ENCODE results near the gene ABCC1. TPM values are rescaled to one million over a fixed set of nuclear protein-coding genes. Genes with fewer than 3 reads are reported as not detected.

The ABCC1 gene
- total RNA-seq, 1 donor from 2014 or later: 47.9 TPM

- peaks cover 88% of the 10 kb centered on the region for H3K4me1 Mint-ChIP-seq (ENCODE audit: low read depth)
- H3K36me3 Mint-ChIP-seq (ENCODE audit: low read depth): peaks cover 31% of the 10 kb centered on the region
- no peak overlapping the region for H3K4me3 Mint-ChIP-seq (ENCODE audit: unreplicated experiment)
- H3K27ac Mint-ChIP-seq (ENCODE audit: unreplicated experiment): no peak overlapping the region
- no peak for TF ChIP-seq CTCF (IDR thresholded peaks at IDR 0.05)
- H3K9me3 Mint-ChIP-seq (ENCODE audit: low read depth): no peaks in the 10 kb centered on the region
- DNase-seq (ENCODE audit: low spot score): no peak
- H3K27me3 Mint-ChIP-seq (ENCODE audit: low read depth): no peaks in the 10 kb centered on the region
Measured at GRCh38 chr16:16018705-16019104, 69.3 kb downstream of the ABCC1 start.

- no peak for DNase-seq (ENCODE audit: low spot score)
- no peaks in the 10 kb centered on the region for H3K27me3 Mint-ChIP-seq (ENCODE audit: low read depth)
- no peak overlapping the region for H3K4me3 Mint-ChIP-seq (ENCODE audit: unreplicated experiment)
- TF ChIP-seq CTCF (IDR thresholded peaks at IDR 0.05): no peak
- peaks cover 90% of the 10 kb centered on the region for H3K4me1 Mint-ChIP-seq (ENCODE audit: low read depth)
- H3K9me3 Mint-ChIP-seq (ENCODE audit: low read depth): no peaks in the 10 kb centered on the region
- H3K27ac Mint-ChIP-seq (ENCODE audit: unreplicated experiment): peak overlapping the region; percentile 75
- peaks cover 31% of the 10 kb centered on the region for H3K36me3 Mint-ChIP-seq (ENCODE audit: low read depth)
Measured at GRCh38 chr16:16019488-16019887, 70.1 kb downstream of the ABCC1 start.

GRCh38 chr16:16020291-16020690 lies 70.9 kb downstream of the ABCC1 start:
- H3K4me1 Mint-ChIP-seq (ENCODE audit: low read depth): peaks cover 90% of the 10 kb centered on the region
- H3K27ac Mint-ChIP-seq (ENCODE audit: unreplicated experiment): peak overlapping the region; percentile 75
- peaks cover 29% of the 10 kb centered on the region for H3K36me3 Mint-ChIP-seq (ENCODE audit: low read depth)
- H3K27me3 Mint-ChIP-seq (ENCODE audit: low read depth): no peaks in the 10 kb centered on the region
- H3K4me3 Mint-ChIP-seq (ENCODE audit: unreplicated experiment): no peak overlapping the region
- H3K9me3 Mint-ChIP-seq (ENCODE audit: low read depth): no peaks in the 10 kb centered on the region
- TF ChIP-seq CTCF (IDR thresholded peaks at IDR 0.05): no peak
- DNase-seq (ENCODE audit: low spot score): no peak

- DNase-seq (ENCODE audit: low spot score): no peak
- H3K4me1 Mint-ChIP-seq (ENCODE audit: low read depth): peaks cover 92% of the 10 kb centered on the region
- H3K36me3 Mint-ChIP-seq (ENCODE audit: low read depth): peaks cover 29% of the 10 kb centered on the region
- no peaks in the 10 kb centered on the region for H3K9me3 Mint-ChIP-seq (ENCODE audit: low read depth)
- no peak for TF ChIP-seq CTCF (IDR thresholded peaks at IDR 0.05)
- peak overlapping the region; percentile 97 for H3K27ac Mint-ChIP-seq (ENCODE audit: unreplicated experiment)
- no peaks in the 10 kb centered on the region for H3K27me3 Mint-ChIP-seq (ENCODE audit: low read depth)
- H3K4me3 Mint-ChIP-seq (ENCODE audit: unreplicated experiment): no peak overlapping the region
Measured at GRCh38 chr16:16021020-16021419, 71.6 kb downstream of the ABCC1 start.

- Mint-ChIP-seq H3K27me3 (ENCODE audit: low read depth) (no peaks in the 10 kb centered on the region), H3K9me3 (ENCODE audit: low read depth) (no peaks in the 10 kb centered on the region), H3K27ac (ENCODE audit: unreplicated experiment) (peak overlapping the region; percentile 97), H3K4me1 (ENCODE audit: low read depth) (peaks cover 92% of the 10 kb centered on the region), H3K4me3 (ENCODE audit: unreplicated experiment) (no peak overlapping the region), H3K36me3 (ENCODE audit: low read depth) (peaks cover 25% of the 10 kb centered on the region)
- DNase-seq (ENCODE audit: low spot score): no peak
- TF ChIP-seq CTCF (IDR thresholded peaks at IDR 0.05): no peak
Measured at GRCh38 chr16:16021646-16021987, 72.2 kb downstream of the ABCC1 start.

Measured in chondrocyte (in vitro differentiated cells).